OCI-LY3 (cell line): ENCODE measurements around the gene MET.

ENCODE experiments used
- H2AFZ ChIP-seq: fragments of 200-600, 300-600 bp; shearing (Covaris generic); 2 replicates; pipeline ENCODE4 v1.6.0; 2014; ENCODE audit warnings: antibody characterized with exemption, low read depth, low read length
- H3K27ac ChIP-seq: fragments of 200-600, 300-600 bp; sonication (generic); 2 replicates; pipeline ENCODE4 v1.5.1; 2014; ENCODE audit warnings: mild to moderate bottlenecking, low read length, moderate library complexity, mixed read lengths
- H3K27me3 ChIP-seq: fragments of 200-600, 300-600 bp; sonication (generic); 2 replicates; pipeline ENCODE4 v1.6.1; 2014; ENCODE audit warnings: low read depth, low read length, mixed read lengths
- H3K36me3 ChIP-seq: fragments of 200-600, 300-600 bp; sonication (generic); replicated peaks from 2 replicates; pipeline ENCODE3; 2014; ENCODE audit warnings: low read depth, low read length, mixed read lengths
- H3K4me1 ChIP-seq: fragments of 300-600, 200-600 bp; sonication (generic); 2 replicates; pipeline ENCODE4 v1.6.1; 2014; ENCODE audit warnings: low read length, mixed read lengths
- H3K4me2 ChIP-seq: fragments of 200-600, 300-600 bp; sonication (generic); 2 replicates; pipeline ENCODE4 v1.6.1; 2014; ENCODE audit warnings: low read length, mixed read lengths
- H3K4me3 ChIP-seq: fragments of 300-600, 200-600 bp; sonication (generic); 2 replicates; pipeline ENCODE4 v1.5.1; 2014; ENCODE audit warnings: antibody characterized with exemption, mild to moderate bottlenecking, low read length, moderate library complexity
- H3K79me2 ChIP-seq: fragments of 300-600, 200-600 bp; shearing (Covaris generic); 2 replicates; pipeline ENCODE4 v1.6.1; 2014; ENCODE audit warnings: mild to moderate bottlenecking, low read length, mixed read lengths
- H3K9ac ChIP-seq: fragments of 300-600, 200-600 bp; shearing (Covaris generic); 2 replicates; pipeline ENCODE4 v1.6.0; 2014; ENCODE audit warnings: mild to moderate bottlenecking, low read length, moderate library complexity
- H3K9me3 ChIP-seq: fragments of 200-600, 300-600 bp; shearing (Covaris generic); 2 replicates; pipeline ENCODE4 v1.6.1; 2014; ENCODE audit warnings: low read length, mixed read lengths; ENCODE audit not compliant: insufficient read depth
- H4K20me1 ChIP-seq: fragments of 200-600, 300-600 bp; sonication (generic); 2 replicates; pipeline ENCODE4 v1.6.1; 2016; ENCODE audit warnings: low read length, mixed read lengths; ENCODE audit not compliant: insufficient read depth
- EZH2phosphoT487 ChIP-seq: fragments of 200-600 bp; shearing (Covaris generic); IDR thresholded peaks from 2 replicates; pipeline ENCODE4 v1.6.1; 2018; ENCODE audit warnings: antibody characterized with exemption, mixed run types, low read depth
- TF ChIP-seq, protein P1 (sequence below): fragments of 200-600, 300-600 bp; sonication (generic); IDR thresholded peaks from 2 replicates; pipeline ENCODE4 v1.5.1; 2014; ENCODE audit warnings: antibody characterized with exemption, low read length, low read depth

Gene MET

DNA sequence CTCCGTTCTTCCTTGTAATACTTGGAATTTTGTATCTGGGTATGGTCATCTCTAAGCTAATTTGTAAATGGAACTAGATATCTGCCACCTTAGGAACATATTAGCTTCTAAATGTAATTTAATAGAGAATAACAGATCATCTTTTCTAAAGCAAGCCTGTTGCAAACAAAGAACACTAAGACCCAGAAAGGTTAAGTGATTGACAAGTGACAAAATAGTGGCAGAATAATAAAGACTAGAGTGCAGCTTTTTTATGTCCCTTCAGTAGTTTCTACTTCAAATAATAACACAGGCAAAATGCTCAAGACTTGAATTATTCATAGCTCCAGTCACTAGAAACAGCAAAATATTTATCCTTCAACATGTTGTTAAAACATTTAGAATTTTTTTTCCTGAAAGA lies 91.7 kb downstream of the MET start:
- Histone ChIP-seq H2AFZ (no peak overlapping the region), H3K9ac (no peak overlapping the region), H3K36me3 (peaks cover 32% of the 10 kb centered on the region), H4K20me1 (no peaks in the 10 kb centered on the region), H3K4me1 (no peaks in the 10 kb centered on the region), H3K9me3 (no peaks in the 10 kb centered on the region), H3K4me2 (no peak overlapping the region), H3K79me2 (no peaks in the 10 kb centered on the region), H3K27me3 (no peaks in the 10 kb centered on the region), H3K27ac (no peak overlapping the region), H3K4me3 (no peak overlapping the region)
- TF ChIP-seq EZH2phosphoT487, result no peak
- TF ChIP-seq, protein P1, sequence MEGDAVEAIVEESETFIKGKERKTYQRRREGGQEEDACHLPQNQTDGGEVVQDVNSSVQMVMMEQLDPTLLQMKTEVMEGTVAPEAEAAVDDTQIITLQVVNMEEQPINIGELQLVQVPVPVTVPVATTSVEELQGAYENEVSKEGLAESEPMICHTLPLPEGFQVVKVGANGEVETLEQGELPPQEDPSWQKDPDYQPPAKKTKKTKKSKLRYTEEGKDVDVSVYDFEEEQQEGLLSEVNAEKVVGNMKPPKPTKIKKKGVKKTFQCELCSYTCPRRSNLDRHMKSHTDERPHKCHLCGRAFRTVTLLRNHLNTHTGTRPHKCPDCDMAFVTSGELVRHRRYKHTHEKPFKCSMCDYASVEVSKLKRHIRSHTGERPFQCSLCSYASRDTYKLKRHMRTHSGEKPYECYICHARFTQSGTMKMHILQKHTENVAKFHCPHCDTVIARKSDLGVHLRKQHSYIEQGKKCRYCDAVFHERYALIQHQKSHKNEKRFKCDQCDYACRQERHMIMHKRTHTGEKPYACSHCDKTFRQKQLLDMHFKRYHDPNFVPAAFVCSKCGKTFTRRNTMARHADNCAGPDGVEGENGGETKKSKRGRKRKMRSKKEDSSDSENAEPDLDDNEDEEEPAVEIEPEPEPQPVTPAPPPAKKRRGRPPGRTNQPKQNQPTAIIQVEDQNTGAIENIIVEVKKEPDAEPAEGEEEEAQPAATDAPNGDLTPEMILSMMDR, result no peak

DNA sequence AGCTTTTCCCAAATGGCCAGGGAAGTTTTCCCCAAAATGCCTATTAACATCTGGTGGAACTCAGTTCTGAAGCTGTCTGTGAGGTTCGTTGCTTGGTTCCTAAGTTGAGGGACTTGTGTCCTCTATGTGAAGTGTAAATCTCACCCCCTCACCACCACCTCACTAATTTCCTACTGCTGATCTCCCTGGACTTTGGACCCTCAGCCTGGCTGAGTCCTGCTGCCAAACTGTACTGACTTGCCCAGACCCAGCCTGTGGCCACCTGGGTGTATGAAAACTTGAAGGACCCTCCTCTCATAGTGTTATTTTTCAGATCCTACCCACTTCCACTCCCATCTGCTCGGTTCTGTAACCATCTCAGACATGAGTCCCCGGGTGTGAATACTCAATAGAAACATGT lies 94.9 kb downstream of the MET start:
- Histone ChIP-seq H3K9me3 (no peaks in the 10 kb centered on the region), H3K4me1 (no peaks in the 10 kb centered on the region), H4K20me1 (no peaks in the 10 kb centered on the region), H3K27me3 (no peaks in the 10 kb centered on the region), H2AFZ (no peak overlapping the region), H3K4me2 (no peak overlapping the region), H3K79me2 (no peaks in the 10 kb centered on the region), H3K27ac (no peak overlapping the region), H3K4me3 (no peak overlapping the region), H3K9ac (no peak overlapping the region), H3K36me3 (peaks cover 31% of the 10 kb centered on the region)
- no peak for TF ChIP-seq EZH2phosphoT487
- TF ChIP-seq, protein P1, result no peak

DNA sequence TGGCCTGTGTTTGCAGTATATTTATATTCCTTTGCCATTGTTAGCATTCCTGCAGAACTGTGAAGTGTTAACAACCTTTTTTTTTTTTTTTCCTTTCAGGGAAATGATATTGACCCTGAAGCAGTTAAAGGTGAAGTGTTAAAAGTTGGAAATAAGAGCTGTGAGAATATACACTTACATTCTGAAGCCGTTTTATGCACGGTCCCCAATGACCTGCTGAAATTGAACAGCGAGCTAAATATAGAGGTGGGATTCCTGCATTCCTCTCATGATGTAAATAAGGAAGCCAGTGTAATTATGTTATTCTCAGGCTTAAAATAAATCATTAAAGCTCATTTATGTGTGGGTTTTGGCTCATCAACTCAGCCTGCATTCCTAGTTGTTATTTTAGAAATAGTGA lies 97.5 kb downstream of the MET start:
- H3K27ac ChIP-seq, result no peak overlapping the region
- no peak overlapping the region for H3K9ac ChIP-seq
- H3K9me3 ChIP-seq, result no peaks in the 10 kb centered on the region
- no peaks in the 10 kb centered on the region for H3K4me1 ChIP-seq
- peaks cover 33% of the 10 kb centered on the region for H3K36me3 ChIP-seq
- H3K27me3 ChIP-seq, result no peaks in the 10 kb centered on the region
- no peak overlapping the region for H2AFZ ChIP-seq
- no peaks in the 10 kb centered on the region for H4K20me1 ChIP-seq
- H3K4me3 ChIP-seq, result no peak overlapping the region
- no peaks in the 10 kb centered on the region for H3K79me2 ChIP-seq
- H3K4me2 ChIP-seq, result no peak overlapping the region
- TF ChIP-seq, protein P1, result no peak
- no peak for TF ChIP-seq EZH2phosphoT487

DNA sequence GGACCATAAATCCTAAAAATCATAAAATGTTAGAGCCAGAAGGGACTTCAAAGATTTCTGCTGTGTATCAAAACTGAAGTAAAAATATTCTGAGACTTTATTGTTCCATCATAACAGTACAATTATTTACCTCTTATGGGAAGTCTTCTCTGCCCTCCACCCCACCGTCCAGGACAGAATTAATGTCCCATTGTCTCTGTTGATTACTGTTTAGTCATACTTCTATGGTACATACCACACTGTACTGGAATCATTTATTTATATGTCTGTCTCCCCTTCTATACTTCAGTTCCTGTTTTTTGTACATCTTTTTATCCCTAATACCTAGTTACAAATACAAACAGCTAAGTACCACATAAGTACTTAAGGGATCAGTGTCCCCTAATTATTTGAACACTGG lies 98.9 kb downstream of the MET start:
- H3K27me3 ChIP-seq, result no peaks in the 10 kb centered on the region
- no peak overlapping the region for H3K27ac ChIP-seq
- no peaks in the 10 kb centered on the region for H3K9me3 ChIP-seq
- no peak overlapping the region for H3K4me3 ChIP-seq
- peaks cover 4% of the 10 kb centered on the region for H3K4me1 ChIP-seq
- TF ChIP-seq EZH2phosphoT487, result no peak
- TF ChIP-seq, protein P1, result no peak
- H3K79me2 ChIP-seq, result no peaks in the 10 kb centered on the region
- no peak overlapping the region for H3K4me2 ChIP-seq
- peaks cover 33% of the 10 kb centered on the region for H3K36me3 ChIP-seq
- H3K9ac ChIP-seq, result no peak overlapping the region
- H4K20me1 ChIP-seq, result no peaks in the 10 kb centered on the region
- H2AFZ ChIP-seq, result no peak overlapping the region
